GM19099 (cell line): ENCODE results near the gene ANTXR1.

Experiments used
- POLR2A ChIP-seq: IDR thresholded peaks from 3 replicates; pipeline ENCODE4 v1.6.1; 2011; ENCODE audit warnings: low read depth; ENCODE audit not compliant: insufficient read length; ENCODE audit errors: extremely low read depth

The ANTXR1 gene

DNA sequence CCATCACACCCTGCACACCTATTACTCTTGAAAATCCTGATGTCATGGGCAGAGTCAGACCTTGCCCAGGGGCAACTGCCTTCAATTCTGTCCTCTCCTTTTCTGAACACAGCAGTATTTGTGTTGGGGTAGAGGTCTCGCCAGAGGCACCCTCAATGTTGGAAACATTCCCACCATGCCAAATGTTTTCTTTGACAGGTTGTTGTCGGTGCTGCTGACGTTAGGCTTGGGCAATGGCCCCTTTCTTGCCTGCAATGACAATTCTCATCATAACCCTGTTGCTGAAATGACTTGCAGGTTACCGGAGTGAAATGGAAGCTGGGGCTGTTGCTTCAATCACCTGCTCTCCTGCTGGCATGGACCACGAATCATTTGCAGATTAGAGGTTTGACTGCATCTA is 20.6 kb upstream of the ANTXR1 start:
- TF ChIP-seq POLR2A = no peak

DNA sequence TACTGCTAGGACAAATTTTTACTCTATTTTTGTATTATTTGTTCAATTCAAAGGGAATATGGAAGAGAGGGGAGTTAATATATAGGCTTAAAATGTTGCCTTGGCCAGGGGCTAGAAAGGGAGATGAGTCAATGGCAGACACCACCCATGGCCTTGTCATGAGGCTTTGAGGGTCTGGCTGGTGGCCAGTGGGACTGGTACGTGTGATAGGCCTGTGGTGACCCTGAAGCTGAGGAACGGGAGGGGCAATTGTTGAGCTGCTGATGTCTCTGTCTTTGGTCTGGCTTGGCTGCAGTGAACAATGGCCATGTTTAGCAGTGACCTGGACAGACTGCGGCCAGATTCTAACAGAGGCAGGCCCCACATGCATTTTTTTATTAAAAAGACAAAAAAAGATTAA is 20.0 kb upstream of the ANTXR1 start:
- TF ChIP-seq POLR2A = no peak

- TF ChIP-seq POLR2A = no peak
These were observed 19.3 kb upstream of the ANTXR1 start for GRCh38 chr2:68993660-68994059.

- TF ChIP-seq POLR2A = no peak
These were observed 18.1 kb upstream of the ANTXR1 start for GRCh38 chr2:68994864-68995263.

- TF ChIP-seq POLR2A = no peak
These were observed 17.1 kb upstream of the ANTXR1 start for GRCh38 chr2:68995916-68996315.

GRCh38 chr2:68997401-68997800 is 15.6 kb upstream of the ANTXR1 start:
- no peak for TF ChIP-seq POLR2A

DNA sequence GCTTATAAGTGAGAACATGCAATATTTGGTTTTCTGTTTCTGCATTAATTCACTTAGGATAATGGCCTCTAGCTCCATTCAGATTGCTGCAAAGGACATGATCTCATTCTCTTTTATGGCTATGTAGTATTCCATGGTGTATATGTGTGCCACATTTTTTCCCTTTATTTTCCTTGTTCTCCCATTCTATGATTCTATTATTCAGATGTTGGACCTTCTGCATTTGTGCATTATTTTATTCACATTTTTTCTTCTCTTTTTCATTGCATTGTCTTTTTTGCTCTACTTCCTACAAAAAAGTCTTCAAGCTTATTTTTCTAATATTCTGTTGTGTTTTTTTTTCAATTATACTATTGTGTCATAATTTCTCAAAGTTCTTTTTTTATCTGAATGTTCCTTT is 11.1 kb upstream of the ANTXR1 start:
- TF ChIP-seq POLR2A = no peak

DNA sequence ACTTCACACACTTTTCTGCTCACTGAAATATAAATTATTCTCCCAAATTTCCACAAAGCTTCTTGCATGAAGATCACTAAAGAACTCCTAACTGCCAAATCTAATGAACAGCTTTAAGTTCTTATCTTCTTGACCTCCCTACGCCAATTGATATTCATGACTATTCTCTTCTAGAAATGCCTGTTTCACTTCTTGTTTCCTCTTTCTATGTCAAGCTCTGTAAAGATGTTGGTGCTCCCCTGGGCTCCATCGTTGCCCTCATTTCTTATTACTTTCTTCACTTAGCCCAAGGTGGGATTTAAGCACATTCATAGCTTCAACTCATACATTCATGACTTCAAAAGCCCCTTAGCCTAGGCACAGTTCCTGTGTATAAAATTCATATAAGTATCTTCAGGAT is 9.2 kb upstream of the ANTXR1 start:
- TF ChIP-seq POLR2A = no peak

DNA sequence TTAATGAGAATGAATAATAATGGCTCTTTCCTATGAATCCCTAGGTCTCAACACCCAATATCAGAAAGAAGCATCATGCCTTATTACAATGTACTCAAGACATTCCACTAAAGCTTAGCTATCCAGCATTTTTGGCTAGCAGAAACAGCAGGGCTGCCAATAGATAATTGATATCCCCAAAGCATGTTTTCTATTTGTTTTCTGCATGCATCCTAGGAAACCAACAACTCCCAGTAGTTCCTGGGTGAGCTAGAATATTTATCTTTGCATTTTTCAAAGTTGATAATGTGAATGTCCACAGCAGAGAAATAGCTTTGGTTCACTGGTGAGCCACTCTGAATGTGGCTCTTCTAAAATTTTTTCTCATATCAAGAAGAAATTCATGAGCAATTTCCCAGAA is 5.8 kb upstream of the ANTXR1 start:
- TF ChIP-seq POLR2A = no peak

- TF ChIP-seq POLR2A = no peak
These were observed 5.4 kb upstream of the ANTXR1 start for GRCh38 chr2:69007603-69008002.

GRCh38 chr2:69010437-69011194 is 2.4 kb upstream of the ANTXR1 start:
- TF ChIP-seq POLR2A = no peak

DNA sequence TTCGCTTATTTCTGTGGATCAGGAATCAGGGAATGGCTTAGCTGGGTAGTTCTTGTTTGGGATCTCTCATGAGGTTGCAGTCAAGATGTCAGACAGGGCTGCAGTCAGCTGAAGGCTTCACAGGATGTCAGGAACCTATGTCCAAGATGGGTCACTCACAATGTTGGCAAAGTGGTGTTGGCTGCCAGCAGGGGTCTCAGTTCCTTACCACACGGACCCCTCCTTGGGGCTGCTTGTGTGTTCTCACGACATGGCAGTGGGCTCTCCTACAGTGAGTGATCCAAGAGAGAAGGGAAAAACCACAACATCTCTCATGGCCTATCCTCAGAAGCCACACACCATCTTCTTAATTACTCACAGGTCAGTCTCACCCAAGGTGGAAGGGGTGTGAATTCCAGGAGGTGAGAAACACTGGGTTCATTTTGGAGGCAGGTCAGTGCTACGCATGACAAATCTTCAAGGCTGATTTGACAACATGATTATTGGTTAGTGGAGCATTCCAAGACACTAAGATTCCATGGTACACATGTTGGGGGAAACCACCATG is 1.3 kb upstream of the ANTXR1 start:
- TF ChIP-seq POLR2A = no peak

GRCh38 chr2:69012310-69013141 is 453 bp upstream of the ANTXR1 start:
- TF ChIP-seq POLR2A = no peak

GRCh38 chr2:69013840-69014821 is 1.2 kb downstream of the ANTXR1 start:
- no peak for TF ChIP-seq POLR2A

- no peak for TF ChIP-seq POLR2A
These were observed 4.1 kb downstream of the ANTXR1 start for GRCh38 chr2:69017080-69017479.
